IMR-90 (cell line): ENCODE measurements around the gene ST6GALNAC3. TPM values are rescaled to one million over a fixed set of nuclear protein-coding genes. Genes with fewer than 3 reads are reported as not detected.

Experiments used
- ATAC-seq: fragments of 200-7000 bp; cut with Tn5 transposase; 2 replicates; pipeline ENCODE4 v1.9.1; 2020; ENCODE audit warnings: low read depth, mild to moderate bottlenecking, moderate library complexity
- BruUV-seq: library from RNA; stranded (reverse); fragments of 400-500 nt; replicated peaks from 2 replicates; lab custom pipeline; 2021; lab: Mats Ljungman, UMichigan
- CTCF ChIA-PET: fragments of 300-600 bp; formaldehyde crosslinking; extraction: SDS; loops from one replicate; lab custom pipeline; 2021; ENCODE audit warnings: antibody characterized with exemption; lab: Yijun Ruan, JAX
- POLR2A ChIA-PET: fragments of 300-600 bp; sonication (Branson Sonifier 250); formaldehyde crosslinking; loops from one replicate; lab custom pipeline; 2022; ENCODE audit warnings: antibody characterized with exemption; ENCODE audit not compliant: unreplicated experiment; lab: Charles Lee
- DNase-seq: peaks from one replicate; pipeline ENCODE4 v3.0.0; 2013
- H2AFZ ChIP-seq: replicated peaks from 2 replicates; pipeline ENCODE3; 2013; ENCODE audit warnings: low read length, mild to moderate bottlenecking; ENCODE audit not compliant: poor library complexity
- H2AK5ac ChIP-seq: 2 replicates; pipeline ENCODE4 v1.6.1; 2013; ENCODE audit warnings: low read depth, low read length, inconsistent platforms
- H2AK9ac ChIP-seq: replicated peaks from 2 replicates; pipeline ENCODE3; 2013; ENCODE audit warnings: mild to moderate bottlenecking, low read depth, low read length, moderate library complexity; ENCODE audit not compliant: poor library complexity
- H2BK120ac ChIP-seq: 2 replicates; pipeline ENCODE4 v1.6.1; 2013; ENCODE audit warnings: low read depth, low read length, inconsistent platforms
- H2BK15ac ChIP-seq: 3 replicates; pipeline ENCODE4 v1.6.1; 2013; ENCODE audit warnings: low read depth, low read length, inconsistent platforms
- H2BK20ac ChIP-seq: 2 replicates; pipeline ENCODE4 v1.6.1; 2013; ENCODE audit warnings: low read depth, mild to moderate bottlenecking, inconsistent platforms, low read length, moderate library complexity
- H2BK5ac ChIP-seq: 2 replicates; pipeline ENCODE4 v1.6.1; 2013; ENCODE audit warnings: mild to moderate bottlenecking, low read depth, low read length, inconsistent platforms; ENCODE audit not compliant: poor library complexity, severe bottlenecking
- H3K14ac ChIP-seq: replicated peaks from 2 replicates; pipeline ENCODE4 v1.6.1; 2013; ENCODE audit warnings: low read depth, low read length, inconsistent platforms
- H3K18ac ChIP-seq: 2 replicates; pipeline ENCODE4 v1.6.1; 2013; ENCODE audit warnings: low read depth, low read length, control low read depth
- H3K23ac ChIP-seq: 2 replicates; pipeline ENCODE4 v1.6.1; 2013; ENCODE audit warnings: low read depth, low read length, inconsistent platforms
- H3K27ac ChIP-seq: 2 replicates; pipeline ENCODE4 v1.5.1; 2013; ENCODE audit warnings: mild to moderate bottlenecking, control low read depth, low read length; ENCODE audit not compliant: insufficient read depth
- H3K27me3 ChIP-seq: 2 replicates; pipeline ENCODE4 v1.6.1; 2013; ENCODE audit warnings: low read length; ENCODE audit not compliant: control insufficient read depth, insufficient read depth
- H3K36me3 ChIP-seq: 2 replicates; pipeline ENCODE4 v1.6.1; 2013; ENCODE audit warnings: low read length, mixed read lengths; ENCODE audit not compliant: control insufficient read depth, insufficient read depth
- H3K4ac ChIP-seq: 2 replicates; pipeline ENCODE4 v1.6.1; 2013; ENCODE audit warnings: low read depth, low read length, inconsistent platforms
- H3K4me1 ChIP-seq: 2 replicates; pipeline ENCODE4 v1.6.1; 2013; ENCODE audit warnings: low read length, mixed read lengths; ENCODE audit not compliant: control insufficient read depth, insufficient read depth
- H3K4me2 ChIP-seq: 2 replicates; pipeline ENCODE4 v1.6.1; 2013; ENCODE audit warnings: low read depth, mild to moderate bottlenecking, control low read depth, low read length, moderate library complexity
- H3K4me3 ChIP-seq: 2 replicates; pipeline ENCODE4 v1.5.1; 2013; ENCODE audit warnings: low read depth, mild to moderate bottlenecking, control low read depth, low read length, moderate library complexity; ENCODE audit not compliant: insufficient read depth
- H3K56ac ChIP-seq: 2 replicates; pipeline ENCODE4 v1.6.1; 2013; ENCODE audit warnings: low read length, inconsistent platforms; ENCODE audit not compliant: insufficient read depth; ENCODE audit errors: extremely low read depth
- H3K79me1 ChIP-seq, 2 experiments: 2 replicates each; pipeline ENCODE4 v1.6.1; 2013; ENCODE audit warnings: low read length in 2 of 2, inconsistent platforms in 1 of 2, low read depth in 1 of 2
- H3K9ac ChIP-seq: 2 replicates; pipeline ENCODE4 v1.6.1; 2013; ENCODE audit warnings: low read depth, low read length, control low read depth
- H3K9me1 ChIP-seq: 2 replicates; pipeline ENCODE4 v1.6.1; 2013; ENCODE audit warnings: low read length, inconsistent platforms; ENCODE audit not compliant: insufficient read depth
- H3K9me3 ChIP-seq: 2 replicates; pipeline ENCODE4 v1.6.1; 2013; ENCODE audit warnings: low read length; ENCODE audit not compliant: control insufficient read depth, insufficient read depth
- H4K20me1 ChIP-seq: 2 replicates; pipeline ENCODE4 v1.6.1; 2013; ENCODE audit warnings: low read length, inconsistent platforms; ENCODE audit not compliant: insufficient read depth
- H4K5ac ChIP-seq: 2 replicates; pipeline ENCODE4 v1.6.1; 2013; ENCODE audit warnings: mild to moderate bottlenecking, low read depth, low read length, control low read depth
- H4K8ac ChIP-seq, 2 experiments: 2 replicates each; pipeline ENCODE4 v1.6.1; 2013; ENCODE audit warnings: low read depth in 2 of 2, low read length in 2 of 2, control low read depth in 1 of 2, inconsistent platforms in 1 of 2
- H4K91ac ChIP-seq: 2 replicates; pipeline ENCODE4 v1.6.1; 2013; ENCODE audit warnings: low read depth, low read length, inconsistent platforms; ENCODE audit not compliant: insufficient read depth
- BHLHE40 ChIP-seq: fragments of 150-350 bp; IDR thresholded peaks from 2 replicates; pipeline ENCODE4 v1.6.1; 2016; ENCODE audit warnings: mild to moderate bottlenecking, low read depth, low read length
- CEBPB ChIP-seq: IDR thresholded peaks from 2 replicates; pipeline ENCODE4 v1.6.1; 2012; ENCODE audit warnings: low read depth, low read length, improper control_type of control experiment
- CHD1 ChIP-seq: IDR thresholded peaks from 2 replicates; pipeline ENCODE4 v1.6.1; 2012; ENCODE audit warnings: low read depth, low read length, improper control_type of control experiment
- CTCF ChIP-seq: conservative IDR thresholded peaks from 2 replicates; pipeline ENCODE4 v1.5.1; 2012; ENCODE audit warnings: mild to moderate bottlenecking, low read depth, low read length, improper control_type of control experiment
- ELK1 ChIP-seq: fragments of 150-350 bp; IDR thresholded peaks from 2 replicates; pipeline ENCODE4 v1.6.1; 2016; ENCODE audit warnings: low read depth, mild to moderate bottlenecking, low read length, moderate library complexity, borderline replicate concordance
- FOS ChIP-seq: fragments of 150-350 bp; IDR thresholded peaks from 2 replicates; pipeline ENCODE4 v1.6.1; 2016; ENCODE audit warnings: low read depth, low read length
- MAFK ChIP-seq: IDR thresholded peaks from 2 replicates; pipeline ENCODE4 v1.6.1; 2012; ENCODE audit warnings: low read depth, low read length, improper control_type of control experiment
- MAZ ChIP-seq: IDR thresholded peaks from 2 replicates; pipeline ENCODE4 v1.6.1; 2012; ENCODE audit warnings: low read depth, mild to moderate bottlenecking, low read length, improper control_type of control experiment, moderate library complexity, borderline replicate concordance
- MXI1 ChIP-seq: IDR thresholded peaks from 2 replicates; pipeline ENCODE4 v1.6.1; 2012; ENCODE audit warnings: low read depth, mild to moderate bottlenecking, low read length, moderate library complexity, borderline replicate concordance
- NFE2L2 ChIP-seq: fragments of 150-350 bp; IDR thresholded peaks from 2 replicates; pipeline ENCODE4 v1.6.1; 2016; ENCODE audit warnings: low read depth, mild to moderate bottlenecking, low read length
- POLR2A ChIP-seq: IDR thresholded peaks from 2 replicates; pipeline ENCODE4 v1.6.1; 2012; ENCODE audit warnings: mild to moderate bottlenecking, low read depth, low read length
- RAD21 ChIP-seq: IDR thresholded peaks from 2 replicates; pipeline ENCODE4 v1.6.1; 2012; ENCODE audit warnings: low read length, improper control_type of control experiment
- RCOR1 ChIP-seq: IDR thresholded peaks from 2 replicates; pipeline ENCODE4 v1.6.1; 2012; ENCODE audit warnings: mild to moderate bottlenecking, low read length, improper control_type of control experiment; ENCODE audit not compliant: insufficient replicate concordance
- RFX5 ChIP-seq: IDR thresholded peaks from 2 replicates; pipeline ENCODE4 v1.8.0; 2012; ENCODE audit warnings: low read depth, mild to moderate bottlenecking, low read length, moderate library complexity
- SMC3 ChIP-seq: fragments of 150-350 bp; IDR thresholded peaks from 2 replicates; pipeline ENCODE4 v1.6.1; 2016; ENCODE audit warnings: low read depth, mild to moderate bottlenecking, antibody characterized with exemption, low read length, moderate library complexity
- USF2 ChIP-seq: fragments of 150-350 bp; IDR thresholded peaks from 2 replicates; pipeline ENCODE4 v1.6.1; 2017; ENCODE audit warnings: mild to moderate bottlenecking, antibody characterized with exemption, low read length, low read depth
- WGBS, 2 experiments: methylation state at CpG; one replicate each; pipeline versions ENCODE4 v1.1.5 to v1.1.7; 2013; ENCODE audit warnings: missing lambda C conversion rate in 2 of 2; ENCODE audit not compliant: insufficient read length in 1 of 2; ENCODE audit errors: extremely low coverage in 2 of 2; 5-methylcytosine and 5-hydroxymethylcytosine counted together
- dilution Hi-C: fragments of 300-500 bp; cut with HindIII; formaldehyde crosslinking; loops from one replicate; pipeline ENCODE4 v1.14.3; 2018; ENCODE audit warnings: low sequenced_read_pairs; ENCODE audit not compliant: unreplicated experiment
- in situ Hi-C: fragments of 300-500 bp; cut with MboI; formaldehyde crosslinking; loops from 3 replicates; pipeline ENCODE4 v1.14.3; 2019; ENCODE audit warnings: low sequenced_read_pairs, inconsistent platforms, mixed read lengths
- intact Hi-C: fragments of 100-400 bp; cut with micrococcal nuclease; formaldehyde crosslinking; loops from 2 replicates; pipeline ENCODE4 v1.10.0; 2022
- polyA plus RNA-seq, 3 experiments: library from polyadenylated mRNA; depleted of rRNA; stranded (reverse); fragments of >200 nt; gene quantifications; 2 replicates each; pipeline ENCODE4 v1.2.3, GENCODE V29; 2012; ENCODE audit warnings: low replicate concordance in 1 of 3
- total RNA-seq: library from RNA; depleted of rRNA; stranded (reverse); fragments of >200 nt; gene quantifications from 2 replicates; pipeline ENCODE4 v1.2.3, GENCODE V29; 2012

ST6GALNAC3 gene
- total and polyA plus RNA-seq, 2 of the 4 experiments (the other 2 are of a cell fraction) = 0.65 to 1.3 TPM

- no peak for ATAC-seq
- CTCF ChIA-PET = interaction anchor here (1.1 kb wide), 1 partner anchor 19 kb away, joined by 3 read pairs; no protein-coding TSS in a partner anchor
- in situ Hi-C loops = no loop called here
These were observed 128.6 kb downstream of the ST6GALNAC3 start for GRCh38 chr1:76203127-76203526.

More at GRCh38 chr1:76203127-76203526, 128.6 kb downstream of the ST6GALNAC3 start:
- H4K5ac ChIP-seq = no peak overlapping the region
- H2AK5ac ChIP-seq = no peak overlapping the region
- H3K36me3 ChIP-seq = no peaks in the 10 kb centered on the region
- H2BK120ac ChIP-seq = no peak overlapping the region
- H3K14ac ChIP-seq = no peak overlapping the region
- H3K9ac ChIP-seq = no peak overlapping the region
- dilution Hi-C loops (no loop called here), intact Hi-C loops (no loop called here)
- H3K18ac ChIP-seq = no peak overlapping the region
- H3K4ac ChIP-seq = no peak overlapping the region
- H3K56ac ChIP-seq = no peak overlapping the region
- no peak overlapping the region for H3K4me2 ChIP-seq
- no peaks in the 10 kb centered on the region for H3K79me1 ChIP-seq
- no peak overlapping the region for H2AK9ac ChIP-seq
- H4K20me1 ChIP-seq = no peaks in the 10 kb centered on the region
- H3K23ac ChIP-seq = no peak overlapping the region
- no CpG with 5 or more reads among the region's 3 CpGs for WGBS, 2 experiments
- no peak overlapping the region for H2BK5ac ChIP-seq
- no peak overlapping the region for H4K91ac ChIP-seq
- no peaks in the 10 kb centered on the region for H3K9me1 ChIP-seq
- H2AFZ ChIP-seq = no peak overlapping the region
- no peak overlapping the region for H2BK15ac ChIP-seq
- POLR2A ChIA-PET = no interaction called here
- no peak overlapping the region for H4K8ac ChIP-seq
- no peak overlapping the region for H3K4me3 ChIP-seq
- no TSS peak for BruUV-seq
- H3K27me3 ChIP-seq = no peaks in the 10 kb centered on the region
- H2BK20ac ChIP-seq = no peak overlapping the region
- H3K4me1 ChIP-seq = no peaks in the 10 kb centered on the region
- H3K9me3 ChIP-seq = no peaks in the 10 kb centered on the region; the same call in 1 of the 2 replicates
- no peak for DNase-seq
- TF ChIP-seq FOS (no peak), USF2 (no peak), RFX5 (no peak), ELK1 (no peak), MXI1 (no peak), CHD1 (no peak), MAZ (no peak), RAD21 (no peak), MAFK (no peak), RCOR1 (no peak), SMC3 (no peak), POLR2A (no peak), BHLHE40 (no peak), NFE2L2 (no peak), CEBPB (no peak), CTCF (no peak)
- H3K27ac ChIP-seq = no peak overlapping the region
